Thyroid gland (tissue), 4 donors: Measurements from ENCODE around the gene PPP4R4. TPM values are rescaled to one million over a fixed set of nuclear protein-coding genes. Genes with fewer than 3 reads are reported as not detected.

Source experiments
- DNase-seq, 2 donors: peaks; one replicate each; pipeline ENCODE4 v3.0.0-alpha.2; 2019
- H3K27ac ChIP-seq, 3 donors: fragments of 200-600 bp; sonication (generic); 1 replicate in 2 of 3; 2 replicates in 1 of 3; pipeline ENCODE4 v1.5.1; 2016 to 2019; ENCODE audit warnings: mild to moderate bottlenecking in 1 of 3, moderate library complexity in 1 of 3
- H3K27me3 ChIP-seq: fragments of 200-600 bp; sonication (generic); one replicate; pipeline ENCODE4 v1.5.1; 2019
- H3K36me3 ChIP-seq, 2 donors: fragments of 200-600 bp; sonication (generic); one replicate each; pipeline ENCODE4 v1.5.1; 2016 to 2019
- H3K4me1 ChIP-seq, 2 donors: fragments of 200-600 bp; sonication (generic); one replicate each; pipeline ENCODE4 v1.5.1; 2017 to 2019
- H3K4me3 ChIP-seq, 3 donors: fragments of 200-600 bp; sonication (generic); replicated peaks in 1 of 3; 1 replicate in 2 of 3; 2 replicates in 1 of 3; pipeline ENCODE4 v1.5.1; 2016; ENCODE audit warnings: mild to moderate bottlenecking in 1 of 3
- H3K9me3 ChIP-seq: fragments of 200-600 bp; sonication (generic); one replicate; pipeline ENCODE4 v1.5.1; 2017
- POLR2A ChIP-seq, 2 donors: fragments of 450-650 bp; IDR thresholded peaks; one replicate each; pipeline ENCODE4 v1.6.1; 2017; ENCODE audit warnings: antibody characterized with exemption in 2 of 2, mild to moderate bottlenecking in 2 of 2, moderate library complexity in 1 of 2
- WGBS, 2 donors: methylation state at CpG; one replicate each; pipeline ENCODE4 v1.1.5; 2017; 5-methylcytosine and 5-hydroxymethylcytosine counted together
- intact Hi-C: fragments of 100-400 bp; cut with DNase I; formaldehyde crosslinking; loops from one replicate; pipeline ENCODE4 v1.15.1; 2023
- total RNA-seq, 4 donors: library from RNA; depleted of rRNA; stranded (reverse); fragments of >200 nt; gene quantifications; one replicate each; pipeline ENCODE4 v1.2.3, GENCODE V29; 2016
- TF ChIP-seq, protein P1 (sequence below), 6 experiments: fragments of 200-600 bp in 3 of 6; fragments of 450-650 bp in 3 of 6; sonication (generic) in 3 of 6; IDR thresholded peaks; one replicate each; pipeline ENCODE4 v1.5.1; 2016 to 2019; ENCODE audit warnings: antibody characterized with exemption in 6 of 6, mild to moderate bottlenecking in 2 of 6, inconsistent platforms in 1 of 6, moderate library complexity in 1 of 6

The PPP4R4 gene
- total RNA-seq, 4 donors from 2014 or later = 0.45 to 16.2 (median 0.92) TPM

DNA sequence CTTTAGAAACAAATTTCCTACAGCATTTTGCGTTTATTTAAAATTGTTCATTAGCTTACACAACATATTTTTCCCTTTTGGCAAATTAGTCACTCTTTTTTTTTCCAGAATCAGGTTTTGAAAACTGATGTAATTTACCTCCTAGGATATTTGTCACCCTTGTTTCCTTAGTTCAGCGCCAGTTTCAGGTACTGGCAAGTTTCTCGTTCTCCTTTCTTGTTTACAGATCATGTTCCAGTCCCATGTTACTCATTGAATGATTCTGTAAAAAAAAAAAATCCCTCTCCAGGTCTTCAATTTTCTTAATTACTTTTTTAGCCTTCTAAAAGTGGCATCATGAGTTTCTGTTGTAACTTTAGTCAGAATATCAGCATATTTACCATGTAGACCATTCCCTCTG, 2.7 kb downstream of the PPP4R4 start:
- no peaks in the 10 kb centered on the region for H3K9me3 ChIP-seq
- H3K4me1 ChIP-seq = peaks cover 12 to 13% of the 10 kb centered on the region in 2 donors
- H3K36me3 ChIP-seq = no peaks in the 10 kb centered on the region
- no peak overlapping the region for H3K4me3 ChIP-seq
- H3K27me3 ChIP-seq = no peaks in the 10 kb centered on the region
- DNase-seq = no peak
- no peak overlapping the region for H3K27ac ChIP-seq
- intact Hi-C loops = loop anchor here (5.0 kb wide), 1 partner anchor 50 kb away; the partner anchor contains the start of gene IFI27L2
- TF ChIP-seq, protein P1, sequence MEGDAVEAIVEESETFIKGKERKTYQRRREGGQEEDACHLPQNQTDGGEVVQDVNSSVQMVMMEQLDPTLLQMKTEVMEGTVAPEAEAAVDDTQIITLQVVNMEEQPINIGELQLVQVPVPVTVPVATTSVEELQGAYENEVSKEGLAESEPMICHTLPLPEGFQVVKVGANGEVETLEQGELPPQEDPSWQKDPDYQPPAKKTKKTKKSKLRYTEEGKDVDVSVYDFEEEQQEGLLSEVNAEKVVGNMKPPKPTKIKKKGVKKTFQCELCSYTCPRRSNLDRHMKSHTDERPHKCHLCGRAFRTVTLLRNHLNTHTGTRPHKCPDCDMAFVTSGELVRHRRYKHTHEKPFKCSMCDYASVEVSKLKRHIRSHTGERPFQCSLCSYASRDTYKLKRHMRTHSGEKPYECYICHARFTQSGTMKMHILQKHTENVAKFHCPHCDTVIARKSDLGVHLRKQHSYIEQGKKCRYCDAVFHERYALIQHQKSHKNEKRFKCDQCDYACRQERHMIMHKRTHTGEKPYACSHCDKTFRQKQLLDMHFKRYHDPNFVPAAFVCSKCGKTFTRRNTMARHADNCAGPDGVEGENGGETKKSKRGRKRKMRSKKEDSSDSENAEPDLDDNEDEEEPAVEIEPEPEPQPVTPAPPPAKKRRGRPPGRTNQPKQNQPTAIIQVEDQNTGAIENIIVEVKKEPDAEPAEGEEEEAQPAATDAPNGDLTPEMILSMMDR (IDR thresholded peaks at IDR 0.05) = no peak
- TF ChIP-seq POLR2A (IDR thresholded peaks at IDR 0.05) = no peak
- WGBS, 2 donors = 89 to 90% methylated on average over 3 of the region's 3 CpGs

DNA sequence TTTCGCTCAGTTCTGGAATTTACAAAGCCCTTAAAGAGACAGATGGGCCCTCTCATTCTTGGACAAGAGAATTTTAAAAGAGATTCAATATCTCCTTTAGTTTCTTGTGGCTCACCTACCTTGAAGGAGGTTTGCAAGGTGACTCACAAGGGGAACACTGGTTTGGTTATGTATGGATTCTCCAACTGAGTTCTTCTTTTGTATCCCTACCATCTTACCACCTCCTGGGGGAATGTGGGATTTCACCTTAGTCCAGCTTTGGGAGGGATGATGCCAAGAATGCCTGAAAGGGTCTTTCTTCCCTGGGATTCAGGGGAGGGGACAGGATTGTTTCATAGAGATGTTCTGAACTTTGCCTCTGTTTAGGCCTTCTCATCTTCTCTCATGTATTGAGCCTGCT, 3.7 kb downstream of the PPP4R4 start:
- 89 to 98% methylated on average over 1 of the region's 1 CpG for WGBS, 2 donors
- no peak for TF ChIP-seq POLR2A (IDR thresholded peaks at IDR 0.05)
- TF ChIP-seq, protein P1 (IDR thresholded peaks at IDR 0.05) = no peak
- no peaks in the 10 kb centered on the region for H3K36me3 ChIP-seq
- no peaks in the 10 kb centered on the region for H3K27me3 ChIP-seq
- no peaks in the 10 kb centered on the region for H3K9me3 ChIP-seq
- H3K27ac ChIP-seq = no peak overlapping the region
- DNase-seq = no peak
- no peak overlapping the region for H3K4me3 ChIP-seq
- intact Hi-C loops = loop anchor here (5.0 kb wide), 1 partner anchor 51 kb away; the partner anchor contains the start of gene IFI27L2
- H3K4me1 ChIP-seq = peaks cover 12 to 13% of the 10 kb centered on the region in 2 donors

DNA sequence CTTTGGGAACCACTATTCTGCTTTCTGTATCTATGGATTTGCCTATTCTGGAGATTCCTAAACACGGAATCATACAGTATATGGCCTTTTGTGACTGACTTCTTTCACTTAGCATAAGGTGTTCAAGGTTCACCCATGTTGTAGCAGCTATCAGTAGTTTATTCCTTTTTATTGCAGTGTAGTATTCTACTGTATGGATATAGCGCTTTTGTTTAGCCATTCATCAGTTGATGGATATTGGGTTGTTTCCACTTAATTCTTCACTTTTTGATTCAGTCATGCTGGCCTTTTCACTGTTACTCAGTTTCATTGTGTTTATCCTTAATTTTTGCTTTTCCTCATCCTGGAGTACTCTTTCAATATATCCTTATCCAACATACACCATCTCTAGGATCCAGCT, 5.1 kb downstream of the PPP4R4 start:
- Histone ChIP-seq H3K9me3 (no peaks in the 10 kb centered on the region), H3K27ac (no peak overlapping the region), H3K36me3 (no peaks in the 10 kb centered on the region), H3K4me3 (no peak overlapping the region), H3K27me3 (no peaks in the 10 kb centered on the region), H3K4me1 (peaks cover 12 to 13% of the 10 kb centered on the region in 2 donors)
- no peak for TF ChIP-seq POLR2A (IDR thresholded peaks at IDR 0.05)
- TF ChIP-seq, protein P1 (IDR thresholded peaks at IDR 0.05) = no peak
- DNase-seq = no peak
- intact Hi-C loops = loop anchor here (5.0 kb wide), 1 partner anchor 52 kb away; the partner anchor contains the start of gene IFI27L2
- WGBS, 2 donors = 90 to 96% methylated on average over 2 of the region's 2 CpGs

DNA sequence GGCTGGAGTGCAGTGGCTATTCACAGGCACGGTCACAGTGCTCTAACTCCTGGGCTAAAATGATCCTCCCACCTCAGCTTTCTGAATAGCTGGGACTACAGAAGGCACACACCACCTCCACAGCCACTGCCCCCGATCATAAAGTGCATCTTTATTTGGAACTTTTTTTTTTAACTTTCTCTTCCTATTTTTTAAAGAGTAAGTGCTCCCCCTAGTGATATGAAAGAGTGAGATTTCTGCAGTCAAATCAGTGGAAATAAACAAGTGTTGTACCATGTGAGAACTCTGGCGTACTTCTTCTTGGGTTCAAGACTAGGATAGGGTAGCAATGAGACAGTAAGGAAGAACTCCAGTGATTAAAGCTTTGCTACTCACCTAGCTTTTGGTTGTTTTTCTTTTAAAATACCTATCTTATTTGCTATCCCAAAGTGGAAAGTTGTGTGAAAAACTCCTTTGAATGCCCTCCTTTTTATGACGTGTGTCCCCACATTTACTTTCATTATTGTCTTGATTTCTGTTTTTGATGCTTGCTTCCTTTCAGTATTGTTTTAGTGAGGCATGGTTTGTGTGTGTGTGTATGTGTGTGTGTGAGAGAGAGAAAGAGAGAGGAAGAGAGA, 6.6 kb downstream of the PPP4R4 start:
- Histone ChIP-seq H3K27ac (no peak overlapping the region), H3K9me3 (no peaks in the 10 kb centered on the region), H3K36me3 (no peaks in the 10 kb centered on the region), H3K27me3 (no peaks in the 10 kb centered on the region), H3K4me3 (no peak overlapping the region), H3K4me1 (no peaks in the 10 kb centered on the region)
- intact Hi-C loops = loop anchor here (5.0 kb wide), 1 partner anchor 143 kb away; no protein-coding TSS in a partner anchor
- DNase-seq = peak in 1 of 2 donors; percentile 9
- WGBS, 2 donors = 14 to 18% methylated on average over 4 of the region's 4 CpGs
- no peak for TF ChIP-seq POLR2A (IDR thresholded peaks at IDR 0.05)
- TF ChIP-seq, protein P1 (IDR thresholded peaks at IDR 0.05) = peak; percentile 23 to 70 (median 48)

DNA sequence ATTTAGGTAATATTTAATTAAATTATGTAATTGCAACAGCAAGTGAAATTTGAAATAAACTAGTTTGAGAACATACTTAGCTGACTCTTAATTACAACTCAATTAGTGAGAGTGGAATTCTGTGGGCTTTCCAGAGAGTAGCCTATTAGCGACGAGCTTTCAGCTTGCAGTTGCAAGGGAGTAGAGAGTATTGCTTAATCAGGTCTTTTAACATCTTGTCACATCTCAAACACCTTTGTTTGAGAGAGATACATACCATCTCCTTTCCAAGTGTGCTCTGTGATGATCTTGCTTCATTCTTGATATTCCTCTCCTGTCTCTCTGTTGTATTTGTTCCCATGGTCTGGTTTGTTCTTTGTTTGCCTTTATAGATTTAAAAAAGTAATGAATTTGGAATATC, 7.7 kb downstream of the PPP4R4 start:
- H3K27ac ChIP-seq = no peak overlapping the region
- WGBS, 2 donors = 77% methylated on average over 2 of the region's 2 CpGs
- H3K27me3 ChIP-seq = no peaks in the 10 kb centered on the region
- no peaks in the 10 kb centered on the region for H3K9me3 ChIP-seq
- no peak overlapping the region for H3K4me3 ChIP-seq
- H3K36me3 ChIP-seq = no peaks in the 10 kb centered on the region
- H3K4me1 ChIP-seq = no peaks in the 10 kb centered on the region
- intact Hi-C loops = loop anchor here (5.0 kb wide), 1 partner anchor 145 kb away; no protein-coding TSS in a partner anchor
- TF ChIP-seq, protein P1 (IDR thresholded peaks at IDR 0.05) = no peak
- no peak for TF ChIP-seq POLR2A (IDR thresholded peaks at IDR 0.05)
- no peak for DNase-seq
